Esophagus muscularis mucosa (tissue), 4 donors: Measurements from ENCODE around the gene FRMD5. TPM values are rescaled to one million over a fixed set of nuclear protein-coding genes. Genes with fewer than 3 reads are reported as not detected.
A peak's percentile ranks its signal among the peaks of the same experiment; 100 is the strongest.

Experiments used
- DNase-seq: peaks from one replicate; pipeline ENCODE4 v3.0.0-alpha.2; 2017; ENCODE audit errors: extremely low spot score
- H3K27ac ChIP-seq, 4 donors: fragments of 200-600 bp; sonication (generic); replicated peaks in 1 of 4; 1 replicate in 3 of 4; 2 replicates in 1 of 4; pipeline ENCODE4 v1.5.1; 2016 to 2019; ENCODE audit warnings: mild to moderate bottlenecking in 1 of 4
- H3K27me3 ChIP-seq, 4 donors: fragments of 200-600 bp; sonication (generic); one replicate each; pipeline versions ENCODE4 v1.5.1 to v1.6.0; 2016 to 2019
- H3K36me3 ChIP-seq, 4 donors: fragments of 200-600 bp; sonication (generic); one replicate each; pipeline ENCODE4 v1.5.1; 2016 to 2019
- H3K4me1 ChIP-seq, 4 donors: fragments of 200-600 bp; sonication (generic); one replicate each; pipeline ENCODE4 v1.5.1; 2016 to 2019
- H3K4me3 ChIP-seq, 4 donors: fragments of 200-600 bp; sonication (generic); 1 replicate in 2 of 4; 2 replicates in 2 of 4; pipeline ENCODE4 v1.5.1; 2016 to 2019; ENCODE audit warnings: mild to moderate bottlenecking in 4 of 4, moderate library complexity in 1 of 4
- H3K9me3 ChIP-seq, 4 donors: fragments of 200-600 bp; sonication (generic); 1 replicate in 3 of 4; 2 replicates in 1 of 4; pipeline ENCODE4 v1.5.1; 2016 to 2019
- CTCF ChIP-seq, 3 experiments: fragments of 200-600 bp in 2 of 3; fragments of 450-650 bp in 1 of 3; sonication (generic) in 2 of 3; IDR thresholded peaks; one replicate each; pipeline ENCODE4 v1.5.1; 2017 to 2019; ENCODE audit warnings: antibody characterized with exemption in 3 of 3, mild to moderate bottlenecking in 2 of 3, moderate library complexity in 1 of 3
- EP300 ChIP-seq: sonication (generic); formaldehyde crosslinking; IDR thresholded peaks from one replicate; pipeline ENCODE4 v1.6.1; 2017; ENCODE audit warnings: antibody characterized with exemption
- POLR2A ChIP-seq: fragments of 450-650 bp; IDR thresholded peaks from one replicate; pipeline ENCODE4 v1.6.1; 2017; ENCODE audit warnings: antibody characterized with exemption, moderate library complexity, mild to moderate bottlenecking, low read depth
- POLR2AphosphoS5 ChIP-seq, 2 donors: sonication (generic); formaldehyde crosslinking; IDR thresholded peaks; one replicate each; pipeline ENCODE4 v1.6.1; 2017; ENCODE audit warnings: antibody characterized with exemption in 2 of 2
- WGBS: methylation state at CpG from one replicate; pipeline ENCODE4 v1.1.5; 2018; 5-methylcytosine and 5-hydroxymethylcytosine counted together
- intact Hi-C: fragments of 100-400 bp; cut with DNase I; formaldehyde crosslinking; loops from one replicate; pipeline ENCODE4 v1.15.1; 2023
- total RNA-seq, 4 donors: library from RNA; depleted of rRNA; stranded (reverse); fragments of >200 nt; gene quantifications; one replicate each; pipeline versions ENCODE4 v1.1.0 to v1.2.1, GENCODE V29; 2016

The FRMD5 gene
- total RNA-seq, 4 donors from 2014 or later: 0.42 to 1.4 (median 0.67) TPM

GRCh38 chr15:43958861-43959330 is 236.2 kb downstream of the FRMD5 start:
- Histone ChIP-seq H3K36me3 (no peaks in the 10 kb centered on the region), H3K9me3 (no peaks in the 10 kb centered on the region), H3K4me3 (no peak overlapping the region), H3K27ac (no peak overlapping the region), H3K27me3 (no peaks in the 10 kb centered on the region), H3K4me1 (peaks cover 0 to 15% (median 6%) of the 10 kb centered on the region in 4 donors)
- no peak for DNase-seq
- no peak for TF ChIP-seq EP300
- no peak for TF ChIP-seq CTCF (IDR thresholded peaks at IDR 0.05)
- TF ChIP-seq POLR2A: no peak
- no peak for TF ChIP-seq POLR2AphosphoS5 (IDR thresholded peaks at IDR 0.05)
- 18% methylated on average over 2 of the region's 2 CpGs for WGBS
- intact Hi-C loops: no loop called here

DNA sequence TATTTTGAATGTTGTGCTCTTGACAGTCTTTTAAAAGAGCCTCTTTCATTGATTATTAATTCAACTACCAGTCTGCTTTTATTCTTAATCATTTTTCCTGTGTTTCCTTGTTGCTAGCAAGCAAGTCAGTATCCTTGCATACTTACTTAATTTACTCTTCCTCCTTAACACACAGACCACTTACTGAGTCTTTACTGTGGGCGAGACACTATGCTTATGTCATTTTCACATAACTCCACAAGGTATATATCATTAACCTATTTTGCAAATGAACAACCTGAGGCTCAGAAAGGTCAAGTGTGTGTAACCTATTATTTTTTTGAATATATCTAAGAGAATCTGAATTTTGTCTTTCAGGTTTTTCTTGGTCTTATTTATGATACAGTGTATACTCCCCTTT is 237.3 kb downstream of the FRMD5 start:
- intact Hi-C loops: no loop called here
- H3K4me1 ChIP-seq: peaks cover 0 to 15% (median 6%) of the 10 kb centered on the region in 4 donors
- H3K27me3 ChIP-seq: no peaks in the 10 kb centered on the region
- no peak overlapping the region for H3K27ac ChIP-seq
- H3K9me3 ChIP-seq: no peaks in the 10 kb centered on the region
- no peak overlapping the region for H3K4me3 ChIP-seq
- DNase-seq: no peak
- no peaks in the 10 kb centered on the region for H3K36me3 ChIP-seq
- TF ChIP-seq POLR2A: no peak
- no peak for TF ChIP-seq CTCF (IDR thresholded peaks at IDR 0.05)
- TF ChIP-seq POLR2AphosphoS5 (IDR thresholded peaks at IDR 0.05): no peak
- 97% methylated on average over 1 of the region's 1 CpG for WGBS

DNA sequence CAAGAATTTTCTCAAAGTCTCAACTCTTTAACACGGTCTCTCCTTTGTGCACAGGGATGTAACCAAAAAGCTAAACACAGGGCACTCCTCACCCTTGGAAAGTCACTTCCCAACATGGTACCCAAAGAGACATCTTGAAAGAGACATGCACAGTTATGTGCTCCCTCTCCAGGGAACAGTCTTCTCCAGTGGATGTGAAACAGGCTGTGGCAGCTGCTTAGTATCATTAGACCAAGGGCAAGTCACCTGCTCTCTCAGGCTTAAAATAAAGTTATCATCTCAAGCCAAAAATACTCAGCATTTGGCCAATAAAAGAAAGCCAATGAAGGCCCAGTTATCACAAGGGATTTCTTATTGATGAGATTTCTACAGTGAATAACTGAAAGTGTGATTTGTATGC is 239.9 kb downstream of the FRMD5 start:
- H3K4me3 ChIP-seq: no peak overlapping the region
- TF ChIP-seq POLR2A (no peak), EP300 (no peak), POLR2AphosphoS5 (IDR thresholded peaks at IDR 0.05) (no peak), CTCF (IDR thresholded peaks at IDR 0.05) (no peak)
- peaks cover 0 to 15% (median 6%) of the 10 kb centered on the region in 4 donors for H3K4me1 ChIP-seq
- 97% methylated on average over 1 of the region's 1 CpG for WGBS
- DNase-seq: peak; percentile 42
- H3K27me3 ChIP-seq: no peaks in the 10 kb centered on the region
- no peaks in the 10 kb centered on the region for H3K9me3 ChIP-seq
- H3K36me3 ChIP-seq: no peaks in the 10 kb centered on the region
- intact Hi-C loops: no loop called here
- no peak overlapping the region for H3K27ac ChIP-seq

- Histone ChIP-seq H3K9me3 (no peaks in the 10 kb centered on the region), H3K4me3 (no peak overlapping the region), H3K36me3 (no peaks in the 10 kb centered on the region), H3K4me1 (peaks cover 0 to 9% (median 4%) of the 10 kb centered on the region in 4 donors), H3K27me3 (no peaks in the 10 kb centered on the region), H3K27ac (no peak overlapping the region)
- no peak for DNase-seq
- intact Hi-C loops: no loop called here
- WGBS: 75% methylated on average over 4 of the region's 4 CpGs
- TF ChIP-seq POLR2AphosphoS5 (IDR thresholded peaks at IDR 0.05): no peak
- TF ChIP-seq POLR2A: no peak
- TF ChIP-seq CTCF (IDR thresholded peaks at IDR 0.05): no peak
- TF ChIP-seq EP300: no peak
These were observed 240.9 kb downstream of the FRMD5 start for GRCh38 chr15:43954181-43954621.

GRCh38 chr15:43953402-43953801 is 241.7 kb downstream of the FRMD5 start:
- no peaks in the 10 kb centered on the region for H3K9me3 ChIP-seq
- intact Hi-C loops: no loop called here
- TF ChIP-seq POLR2AphosphoS5 (IDR thresholded peaks at IDR 0.05) (no peak), EP300 (no peak), POLR2A (no peak)
- WGBS: 95% methylated on average over 1 of the region's 1 CpG
- no peaks in the 10 kb centered on the region for H3K27me3 ChIP-seq
- no peak overlapping the region for H3K4me3 ChIP-seq
- no peak for DNase-seq
- H3K27ac ChIP-seq: no peak overlapping the region
- H3K36me3 ChIP-seq: no peaks in the 10 kb centered on the region
- peaks cover 0 to 1% (median under 1%) of the 10 kb centered on the region in 4 donors for H3K4me1 ChIP-seq
